Fibroblast of lung (primary cell): ENCODE results near the gene SOWAHD. TPM values are rescaled to one million over a fixed set of nuclear protein-coding genes. Genes with fewer than 3 reads are reported as not detected.

Source experiments
- DNase-seq, 2 donors: peaks; one replicate each; pipeline versions ENCODE4 v3.0.0 to v3.0.0-alpha.2; 2010; ENCODE audit warnings: low read depth in 2 of 2
- H2AFZ ChIP-seq: 2 replicates; pipeline ENCODE4 v1.5.1; 2012; ENCODE audit warnings: low read length, control low read depth, inconsistent platforms
- H3K27ac ChIP-seq: 2 replicates; pipeline ENCODE4 v1.5.1; 2011; ENCODE audit warnings: low read length, control low read depth; ENCODE audit not compliant: insufficient read depth
- H3K27me3 ChIP-seq: 2 replicates; pipeline ENCODE4 v1.5.1; 2011; ENCODE audit warnings: mild to moderate bottlenecking, low read length; ENCODE audit not compliant: control insufficient read depth, insufficient read depth
- H3K36me3 ChIP-seq: 2 replicates; pipeline ENCODE4 v1.5.1; 2011; ENCODE audit warnings: low read length; ENCODE audit not compliant: control insufficient read depth, insufficient read depth
- H3K4me1 ChIP-seq: 2 replicates; pipeline ENCODE4 v1.5.1; 2011; ENCODE audit warnings: low read length; ENCODE audit not compliant: control insufficient read depth, insufficient read depth; ENCODE audit errors: extremely low read depth
- H3K4me2 ChIP-seq: 2 replicates; pipeline ENCODE4 v1.5.1; 2011; ENCODE audit warnings: low read length, control low read depth; ENCODE audit not compliant: insufficient read depth; ENCODE audit errors: extremely low read depth
- H3K4me3 ChIP-seq, 4 experiments: fragments of 200-600 bp in 1 of 4; sonication (generic) in 1 of 4; replicated peaks in 1 of 4; 2 replicates each; pipeline ENCODE4 v1.5.1; 2011 to 2016; ENCODE audit warnings: low read length in 4 of 4, low read depth in 3 of 4, mild to moderate bottlenecking in 3 of 4, control low read depth in 2 of 4, inconsistent platforms in 1 of 4, mixed read lengths in 1 of 4; ENCODE audit not compliant: insufficient read depth in 1 of 4; ENCODE audit errors: control extremely low read depth in 1 of 4
- H3K79me2 ChIP-seq: 2 replicates; pipeline ENCODE4 v1.5.1; 2012; ENCODE audit warnings: mild to moderate bottlenecking, low read length, inconsistent platforms; ENCODE audit not compliant: control insufficient read depth, insufficient read depth
- H3K9ac ChIP-seq: 2 replicates; pipeline ENCODE4 v1.5.1; 2011; ENCODE audit warnings: mild to moderate bottlenecking, low read length, control low read depth; ENCODE audit not compliant: insufficient read depth
- H3K9me3 ChIP-seq: 2 replicates; pipeline ENCODE4 v1.5.1; 2012; ENCODE audit warnings: low read depth, low read length; ENCODE audit not compliant: control insufficient read depth, insufficient read depth
- H4K20me1 ChIP-seq: 2 replicates; pipeline ENCODE4 v1.5.1; 2011; ENCODE audit warnings: low read length; ENCODE audit not compliant: control insufficient read depth, insufficient read depth; ENCODE audit errors: extremely low read depth
- CTCF ChIP-seq, 2 donors: IDR thresholded peaks in 1 of 2; conservative IDR thresholded peaks in 1 of 2; 1 replicate in 1 of 2; 2 replicates in 1 of 2; pipeline ENCODE4 v1.5.1; 2011 to 2012; ENCODE audit warnings: low read length in 2 of 2, control low read depth in 1 of 2, inconsistent platforms in 1 of 2, low read depth in 1 of 2, mild to moderate bottlenecking in 1 of 2
- EZH2 ChIP-seq: IDR thresholded peaks from 2 replicates; pipeline ENCODE4 v1.5.1; 2012; ENCODE audit warnings: low read length, control low read depth, mild to moderate bottlenecking; ENCODE audit errors: missing control alignments
- polyA minus RNA-seq: library from RNA; depleted of rRNA, polyadenylated mRNA; stranded (reverse); fragments of >200 nt; gene quantifications from 2 replicates; pipeline ENCODE4 v1.2.3, GENCODE V29; 2011; ENCODE audit warnings: low replicate concordance
- polyA plus RNA-seq, 2 donors: library from polyadenylated mRNA; depleted of rRNA in 1 of 2; stranded (reverse) in 1 of 2; unstranded in 1 of 2; fragments of >200 nt; gene quantifications; 2 replicates each; pipeline ENCODE4 v1.2.1, GENCODE V29; 2011 to 2012; ENCODE audit warnings: missing spikeins in 1 of 2
- total RNA-seq: library from RNA; depleted of rRNA; stranded (reverse); fragments of >200 nt; gene quantifications from 2 replicates; pipeline ENCODE4 v1.2.1, GENCODE V29; 2014

Gene SOWAHD
- total RNA-seq (0.26 and 0.83 TPM in 2 replicates), polyA plus RNA-seq (0.10 and 0.15 TPM in 2 replicates), polyA minus RNA-seq (not detected in 2 replicates)
- 0.16 and 0.27 TPM in 2 replicates for polyA plus RNA-seq (2012)

GRCh38 chrX:119757979-119758730, at the start of gene SOWAHD:
Gene SOWAHD, plus strand, starts transcription at chrX:119758588. Its CDS starts 80 bp downstream, at chrX:119758668.
- Histone ChIP-seq H3K4me3 (peak within 1 kb of the TSS; percentile 19 to 54 (median 27)), H3K9ac (no peak within 1 kb of the TSS), H3K9me3 (no peaks in the 10 kb centered on the region), H3K79me2 (no peaks in the 10 kb centered on the region), H3K4me2 (peak within 1 kb of the TSS; percentile 44), H3K27me3 (no peaks in the 10 kb centered on the region), H2AFZ (peak within 1 kb of the TSS; percentile 17), H4K20me1 (no peaks in the 10 kb centered on the region), H3K27ac (no peak within 1 kb of the TSS), H3K4me1 (no peaks in the 10 kb centered on the region), H3K36me3 (no peaks in the 10 kb centered on the region)
- DNase-seq = peak in 1 of 2 donors; percentile 21
- TF ChIP-seq CTCF (conservative IDR thresholded peaks at IDR 0.05 in 1 of 2, IDR thresholded peaks at IDR 0.05 in 1 of 2; ENCODE audit: low read depth in 1 of 2, low read length in 2 of 2) (no peak), EZH2 (no peak)

- peaks cover 3% of the 10 kb centered on the region for H3K27me3 ChIP-seq
- H4K20me1 ChIP-seq = no peaks in the 10 kb centered on the region
- no peak overlapping the region for H3K27ac ChIP-seq
- no peak for DNase-seq
- no peaks in the 10 kb centered on the region for H3K4me1 ChIP-seq
- H3K9ac ChIP-seq = no peak overlapping the region
- no peaks in the 10 kb centered on the region for H3K9me3 ChIP-seq
- no peak overlapping the region for H2AFZ ChIP-seq
- no peak overlapping the region for H3K4me2 ChIP-seq
- no peak overlapping the region for H3K4me3 ChIP-seq
- no peaks in the 10 kb centered on the region for H3K36me3 ChIP-seq
- TF ChIP-seq EZH2 (no peak), CTCF (conservative IDR thresholded peaks at IDR 0.05 in 1 of 2, IDR thresholded peaks at IDR 0.05 in 1 of 2; ENCODE audit: low read depth in 1 of 2, low read length in 2 of 2) (no peak)
- no peaks in the 10 kb centered on the region for H3K79me2 ChIP-seq
Measured at GRCh38 chrX:119708936-119709335, 49.5 kb upstream of the SOWAHD start.

- H3K4me2 ChIP-seq = no peak overlapping the region
- no peaks in the 10 kb centered on the region for H3K79me2 ChIP-seq
- H3K27ac ChIP-seq = no peak overlapping the region
- H3K36me3 ChIP-seq = no peaks in the 10 kb centered on the region
- H4K20me1 ChIP-seq = no peaks in the 10 kb centered on the region
- no peak for TF ChIP-seq EZH2
- no peak for TF ChIP-seq CTCF (conservative IDR thresholded peaks at IDR 0.05 in 1 of 2, IDR thresholded peaks at IDR 0.05 in 1 of 2; ENCODE audit: low read depth in 1 of 2, low read length in 2 of 2)
- DNase-seq = no peak
- no peaks in the 10 kb centered on the region for H3K4me1 ChIP-seq
- H2AFZ ChIP-seq = no peak overlapping the region
- no peak overlapping the region for H3K9ac ChIP-seq
- peaks cover 3% of the 10 kb centered on the region for H3K27me3 ChIP-seq
- no peak overlapping the region for H3K4me3 ChIP-seq
- H3K9me3 ChIP-seq = no peaks in the 10 kb centered on the region
Measured at GRCh38 chrX:119709630-119710029, 48.8 kb upstream of the SOWAHD start.
